Stimulated activated naive CD4-positive, alpha-beta T cell treated with Interleukin-2 at 50 U/mL for 16 hours (primary cell): ENCODE measurements around the gene MYL6B.
"Not testable (repeated sequence)": the region's sequence is repeated elsewhere in the genome, so short reads cannot be mapped to it uniquely, and the experiment has no call there.

ENCODE experiments used
- DNase-seq: peaks from one replicate; lab custom pipeline; 2025; lab: John Stamatoyannopoulos, UW

The MYL6B gene

GRCh38 chr12:56152132-56152755, at the start of gene MYL6B:
TSS of gene MYL6B (plus strand) at chr12:56152587. CDS start at chr12:56153919, 1,332 bp downstream.
- peak; percentile 96 for DNase-seq

- DNase-seq, result no peak
These were observed 49.7 kb upstream of the MYL6B start for GRCh38 chr12:56102683-56103065.

- DNase-seq, result no peak
These were observed 49.2 kb upstream of the MYL6B start for GRCh38 chr12:56103066-56103711.

DNA sequence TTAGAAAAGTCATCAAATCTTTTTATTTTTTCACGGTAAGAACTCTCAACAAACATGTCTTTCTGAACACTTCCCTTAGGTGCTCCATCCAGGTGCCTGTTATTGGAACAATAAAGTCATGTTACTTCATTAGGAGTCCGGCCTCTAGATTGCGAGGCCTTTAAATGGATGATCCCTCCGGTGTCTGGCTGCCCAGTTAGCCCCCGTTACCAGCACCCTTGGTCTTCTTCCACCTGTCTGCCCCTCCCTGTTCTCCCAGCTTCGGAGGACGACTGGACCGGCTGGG, 48.6 kb upstream of the MYL6B start:
- DNase-seq, result no peak

DNA sequence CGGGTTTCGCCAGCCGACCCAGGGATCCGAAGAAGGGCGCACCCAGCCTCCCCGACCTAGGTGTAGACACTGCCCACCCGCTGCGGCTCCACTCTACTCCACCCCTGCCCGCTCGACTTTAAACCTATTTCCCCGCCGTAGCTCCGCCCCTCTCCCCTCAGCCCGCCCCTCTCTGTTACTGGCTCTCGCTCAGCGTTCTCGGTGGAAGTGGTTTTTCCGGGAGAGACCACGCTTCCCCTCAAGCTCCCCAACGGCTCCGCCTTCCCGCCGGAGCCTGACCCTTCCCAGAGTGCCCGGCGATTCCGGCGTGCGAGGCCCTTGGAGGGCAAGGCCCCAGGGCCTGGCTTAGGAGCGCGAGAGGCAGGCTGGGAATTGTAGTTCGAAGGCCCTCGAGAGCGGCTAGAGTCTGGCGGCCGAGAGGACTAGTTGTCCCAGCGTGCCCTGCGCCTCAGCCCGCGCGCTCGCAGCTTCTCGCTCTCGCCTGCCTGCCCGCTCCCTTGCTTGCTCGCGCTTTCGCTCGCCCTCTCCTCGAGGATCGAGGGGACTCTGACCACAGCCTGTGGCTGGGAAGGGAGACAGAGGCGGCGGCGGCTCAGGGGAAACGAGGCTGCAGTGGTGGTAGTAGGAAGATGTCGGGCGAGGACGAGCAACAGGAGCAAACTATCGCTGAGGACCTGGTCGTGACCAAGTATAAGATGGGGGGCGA, 48.1 kb upstream of the MYL6B start, which contains the start of gene PA2G4:
PA2G4 (plus strand) TSS at position 451 of the 706 bp plus-strand sequence; CDS start at position 630, 179 bp downstream.
- DNase-seq, result peak; percentile 99

DNA sequence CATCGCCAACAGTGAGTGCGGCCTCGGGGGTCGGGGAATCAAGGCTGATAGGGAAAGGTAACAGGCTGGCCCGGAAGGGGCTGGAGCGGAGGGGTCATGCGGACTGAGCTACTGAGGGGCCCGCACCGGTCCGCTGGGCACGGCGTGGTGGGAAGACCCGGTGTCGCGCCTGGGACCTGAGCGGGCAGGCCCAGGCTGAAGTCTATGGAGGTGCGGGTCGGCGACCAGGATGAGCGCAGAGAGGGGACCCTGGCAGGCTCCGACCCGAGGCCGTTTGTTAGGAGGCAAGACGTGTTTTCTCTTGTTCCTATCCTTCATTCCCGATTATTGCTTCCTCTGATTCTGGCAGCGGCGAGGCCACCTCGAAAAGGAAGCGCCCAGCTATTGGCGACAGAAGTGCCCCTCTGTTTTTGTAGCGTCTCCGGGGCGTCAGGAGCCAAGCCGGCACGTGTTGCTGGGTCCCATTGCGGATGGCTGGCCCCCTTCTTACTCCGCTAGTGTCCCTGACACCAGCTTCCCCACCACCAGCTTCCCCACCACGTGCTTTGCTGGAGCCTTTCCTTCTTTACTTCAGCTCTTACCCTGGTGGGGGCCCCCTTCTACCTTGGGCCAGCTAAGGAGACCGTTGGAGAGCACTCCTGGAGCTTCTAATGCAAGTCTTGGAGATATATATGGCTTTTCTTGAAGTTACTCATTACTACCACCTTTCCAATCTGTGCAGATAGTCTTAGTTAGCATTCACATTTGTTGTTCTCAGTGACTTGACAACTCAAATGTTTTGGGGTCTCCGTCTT, 47.4 kb upstream of the MYL6B start:
- peak; percentile 25 for DNase-seq

- no peak for DNase-seq
These were observed 46.8 kb upstream of the MYL6B start for GRCh38 chr12:56105609-56105902.

GRCh38 chr12:56107242-56107641, 45.1 kb upstream of the MYL6B start:
- no peak for DNase-seq

DNA sequence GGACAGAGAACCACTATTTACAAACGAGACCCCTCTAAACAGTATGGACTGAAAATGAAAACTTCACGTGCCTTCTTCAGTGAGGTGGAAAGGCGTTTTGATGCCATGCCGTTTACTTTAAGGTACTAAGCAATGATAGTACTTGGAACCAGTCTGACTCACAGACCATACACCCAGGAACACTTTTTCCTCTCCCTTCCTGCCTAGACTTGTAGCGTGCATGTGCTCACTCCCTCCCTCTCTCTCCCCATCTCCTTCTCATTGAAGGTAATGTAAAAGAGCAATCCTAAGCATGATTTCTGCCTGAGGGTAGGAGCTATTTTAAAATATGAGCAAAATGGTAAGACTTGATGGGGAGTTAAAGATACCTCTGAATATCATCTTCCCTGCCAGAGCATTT, 41.8 kb upstream of the MYL6B start:
- DNase-seq, result no peak

- no peak for DNase-seq
These were observed 38.3 kb upstream of the MYL6B start for GRCh38 chr12:56114084-56114483.

- DNase-seq, result no peak
These were observed 37.1 kb upstream of the MYL6B start for GRCh38 chr12:56115329-56115728.

- DNase-seq, result peak; percentile 85
These were observed 35.9 kb upstream of the MYL6B start, which contains the start of gene RPL41 for GRCh38 chr12:56116267-56117081. TSS of gene RPL41 (plus strand) at chr12:56116633.

GRCh38 chr12:56117082-56117706, 35.2 kb upstream of the MYL6B start:
- not testable (repeated sequence) for DNase-seq

- peak; percentile 97 for DNase-seq
These were observed 34.4 kb upstream of the MYL6B start, which contains the start of gene ZC3H10 for GRCh38 chr12:56117778-56118687. TSS of gene ZC3H10 (plus strand) at chr12:56118266. CDS start at chr12:56120563, 2,297 bp downstream.

GRCh38 chr12:56118688-56119357, 33.6 kb upstream of the MYL6B start:
- no peak for DNase-seq

GRCh38 chr12:56119361-56119796, 33.0 kb upstream of the MYL6B start:
- peak; percentile 44 for DNase-seq

GRCh38 chr12:56120158-56120846, 32.1 kb upstream of the MYL6B start:
- no peak for DNase-seq

DNA sequence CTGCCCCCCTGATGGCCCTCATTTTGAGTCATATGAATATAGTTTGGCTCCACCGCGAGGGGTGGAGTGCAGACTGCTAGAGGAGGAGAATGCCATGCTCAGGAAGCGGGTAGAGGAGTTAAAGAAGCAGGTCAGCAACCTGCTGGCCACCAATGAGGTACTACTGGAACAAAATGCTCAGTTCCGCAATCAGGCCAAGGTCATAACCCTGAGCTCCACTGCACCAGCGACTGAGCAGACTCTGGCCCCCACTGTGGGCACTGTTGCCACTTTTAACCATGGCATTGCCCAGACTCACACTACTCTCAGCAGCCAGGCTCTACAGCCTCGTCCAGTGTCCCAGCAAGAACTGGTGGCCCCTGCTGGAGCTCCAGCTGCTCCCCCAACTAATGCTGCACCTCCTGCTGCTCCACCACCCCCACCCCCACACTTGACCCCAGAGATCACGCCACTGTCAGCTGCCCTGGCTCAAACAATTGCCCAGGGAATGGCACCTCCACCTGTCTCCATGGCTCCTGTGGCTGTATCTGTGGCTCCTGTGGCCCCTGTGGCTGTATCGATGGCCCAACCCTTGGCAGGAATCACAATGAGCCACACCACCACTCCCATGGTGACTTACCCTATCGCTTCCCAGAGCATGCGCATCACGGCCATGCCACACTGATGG, 31.1 kb upstream of the MYL6B start:
- no peak for DNase-seq
